ENCODE data around the gene TMEM238.

TMEM238 gene

GRCh38 chr19:55347442-55348009 lies 36.6 kb downstream of the TMEM238 start:
- H3K27ac ChIP-seq (ENCODE audit: insufficient read depth, low read length, poor library complexity, severe bottlenecking) = no peak overlapping the region
- H3K4me3 ChIP-seq (ENCODE audit: insufficient read depth, low read depth, low read length, poor library complexity, severe bottlenecking) = no peak overlapping the region
- DNase-seq = no peak
- no peaks in the 10 kb centered on the region for H3K9me3 ChIP-seq (ENCODE audit: control insufficient read depth, low read length)
- peaks cover 14% of the 10 kb centered on the region for H3K36me3 ChIP-seq (ENCODE audit: control insufficient read depth, insufficient read depth, low read length)
- peaks cover 8% of the 10 kb centered on the region for H3K27me3 ChIP-seq (replicated peaks; ENCODE audit: control insufficient read depth, insufficient read depth, low read length, poor library complexity, severe bottlenecking)
- H3K4me1 ChIP-seq (ENCODE audit: control insufficient read depth, insufficient read depth, low read length, poor library complexity, severe bottlenecking) = peaks cover 4% of the 10 kb centered on the region

GRCh38 chr19:55346725-55347441 lies 37.2 kb downstream of the TMEM238 start:
- no peaks in the 10 kb centered on the region for H3K9me3 ChIP-seq (ENCODE audit: control insufficient read depth, low read length)
- H3K27ac ChIP-seq (ENCODE audit: insufficient read depth, low read length, poor library complexity, severe bottlenecking) = no peak overlapping the region
- no peak overlapping the region for H3K4me3 ChIP-seq (ENCODE audit: insufficient read depth, low read depth, low read length, poor library complexity, severe bottlenecking)
- H3K27me3 ChIP-seq (replicated peaks; ENCODE audit: control insufficient read depth, insufficient read depth, low read length, poor library complexity, severe bottlenecking) = peaks cover 8% of the 10 kb centered on the region
- no peaks in the 10 kb centered on the region for H3K4me1 ChIP-seq (ENCODE audit: control insufficient read depth, insufficient read depth, low read length, poor library complexity, severe bottlenecking)
- no peak for DNase-seq
- H3K36me3 ChIP-seq (ENCODE audit: control insufficient read depth, insufficient read depth, low read length) = peaks cover 17% of the 10 kb centered on the region

GRCh38 chr19:55345818-55346724 lies 38.0 kb downstream of the TMEM238 start:
- DNase-seq = no peak
- Histone ChIP-seq H3K4me1 (ENCODE audit: control insufficient read depth, insufficient read depth, low read length, poor library complexity, severe bottlenecking) (peaks cover 3% of the 10 kb centered on the region), H3K27ac (ENCODE audit: insufficient read depth, low read length, poor library complexity, severe bottlenecking) (no peak overlapping the region), H3K27me3 (replicated peaks; ENCODE audit: control insufficient read depth, insufficient read depth, low read length, poor library complexity, severe bottlenecking) (peaks cover 1% of the 10 kb centered on the region), H3K36me3 (ENCODE audit: control insufficient read depth, insufficient read depth, low read length) (peaks cover 17% of the 10 kb centered on the region), H3K9me3 (ENCODE audit: control insufficient read depth, low read length) (no peaks in the 10 kb centered on the region), H3K4me3 (ENCODE audit: insufficient read depth, low read depth, low read length, poor library complexity, severe bottlenecking) (no peak overlapping the region)

- H3K9me3 ChIP-seq (ENCODE audit: control insufficient read depth, low read length) = no peaks in the 10 kb centered on the region
- H3K27ac ChIP-seq (ENCODE audit: insufficient read depth, low read length, poor library complexity, severe bottlenecking) = no peak overlapping the region
- no peak for DNase-seq
- peaks cover 17% of the 10 kb centered on the region for H3K36me3 ChIP-seq (ENCODE audit: control insufficient read depth, insufficient read depth, low read length)
- no peaks in the 10 kb centered on the region for H3K27me3 ChIP-seq (replicated peaks; ENCODE audit: control insufficient read depth, insufficient read depth, low read length, poor library complexity, severe bottlenecking)
- no peak overlapping the region for H3K4me3 ChIP-seq (ENCODE audit: insufficient read depth, low read depth, low read length, poor library complexity, severe bottlenecking)
- H3K4me1 ChIP-seq (ENCODE audit: control insufficient read depth, insufficient read depth, low read length, poor library complexity, severe bottlenecking) = peaks cover 10% of the 10 kb centered on the region
Observed at GRCh38 chr19:55345101-55345817, 38.8 kb downstream of the TMEM238 start.

- H3K36me3 ChIP-seq (ENCODE audit: control insufficient read depth, insufficient read depth, low read length) = peaks cover 17% of the 10 kb centered on the region
- no peak overlapping the region for H3K4me3 ChIP-seq (ENCODE audit: insufficient read depth, low read depth, low read length, poor library complexity, severe bottlenecking)
- H3K4me1 ChIP-seq (ENCODE audit: control insufficient read depth, insufficient read depth, low read length, poor library complexity, severe bottlenecking) = peaks cover 11% of the 10 kb centered on the region
- no peaks in the 10 kb centered on the region for H3K27me3 ChIP-seq (replicated peaks; ENCODE audit: control insufficient read depth, insufficient read depth, low read length, poor library complexity, severe bottlenecking)
- DNase-seq = no peak
- no peaks in the 10 kb centered on the region for H3K9me3 ChIP-seq (ENCODE audit: control insufficient read depth, low read length)
- H3K27ac ChIP-seq (ENCODE audit: insufficient read depth, low read length, poor library complexity, severe bottlenecking) = no peak overlapping the region
Observed at GRCh38 chr19:55344444-55344843, 39.6 kb downstream of the TMEM238 start.

- H3K27me3 ChIP-seq (replicated peaks; ENCODE audit: control insufficient read depth, insufficient read depth, low read length, poor library complexity, severe bottlenecking) = no peaks in the 10 kb centered on the region
- H3K4me1 ChIP-seq (ENCODE audit: control insufficient read depth, insufficient read depth, low read length, poor library complexity, severe bottlenecking) = peaks cover 18% of the 10 kb centered on the region
- no peak overlapping the region for H3K27ac ChIP-seq (ENCODE audit: insufficient read depth, low read length, poor library complexity, severe bottlenecking)
- H3K4me3 ChIP-seq (ENCODE audit: insufficient read depth, low read depth, low read length, poor library complexity, severe bottlenecking) = no peak overlapping the region
- DNase-seq = no peak
- no peaks in the 10 kb centered on the region for H3K9me3 ChIP-seq (ENCODE audit: control insufficient read depth, low read length)
- H3K36me3 ChIP-seq (ENCODE audit: control insufficient read depth, insufficient read depth, low read length) = peaks cover 17% of the 10 kb centered on the region
Observed at GRCh38 chr19:55341595-55342531, 42.2 kb downstream of the TMEM238 start.

- Histone ChIP-seq H3K9me3 (ENCODE audit: control insufficient read depth, low read length) (no peaks in the 10 kb centered on the region), H3K27ac (ENCODE audit: insufficient read depth, low read length, poor library complexity, severe bottlenecking) (peak overlapping the region; percentile 77), H3K36me3 (ENCODE audit: control insufficient read depth, insufficient read depth, low read length) (peaks cover 17% of the 10 kb centered on the region), H3K27me3 (replicated peaks; ENCODE audit: control insufficient read depth, insufficient read depth, low read length, poor library complexity, severe bottlenecking) (no peaks in the 10 kb centered on the region), H3K4me3 (ENCODE audit: insufficient read depth, low read depth, low read length, poor library complexity, severe bottlenecking) (peak overlapping the region; percentile 52), H3K4me1 (ENCODE audit: control insufficient read depth, insufficient read depth, low read length, poor library complexity, severe bottlenecking) (peaks cover 18% of the 10 kb centered on the region)
- DNase-seq = peak in 2 of 3 donors; percentile 25 to 41
Observed at GRCh38 chr19:55341171-55341588, 42.9 kb downstream of the TMEM238 start.

- Histone ChIP-seq H3K36me3 (ENCODE audit: control insufficient read depth, insufficient read depth, low read length) (peaks cover 17% of the 10 kb centered on the region), H3K4me3 (ENCODE audit: insufficient read depth, low read depth, low read length, poor library complexity, severe bottlenecking) (peak overlapping the region; percentile 52), H3K9me3 (ENCODE audit: control insufficient read depth, low read length) (no peaks in the 10 kb centered on the region), H3K4me1 (ENCODE audit: control insufficient read depth, insufficient read depth, low read length, poor library complexity, severe bottlenecking) (peaks cover 18% of the 10 kb centered on the region), H3K27ac (ENCODE audit: insufficient read depth, low read length, poor library complexity, severe bottlenecking) (peak overlapping the region; percentile 77), H3K27me3 (replicated peaks; ENCODE audit: control insufficient read depth, insufficient read depth, low read length, poor library complexity, severe bottlenecking) (no peaks in the 10 kb centered on the region)
- DNase-seq = no peak
Observed at GRCh38 chr19:55340784-55341147, 43.3 kb downstream of the TMEM238 start.
